ENCODE data around the gene DUSP8. TPM values are rescaled to one million over a fixed set of nuclear protein-coding genes. Genes with fewer than 3 reads are reported as not detected.

DUSP8 gene
- polyA plus RNA-seq, 1 of the 3 experiments (the other 2 are of a cell fraction): 2.0 TPM

DNA sequence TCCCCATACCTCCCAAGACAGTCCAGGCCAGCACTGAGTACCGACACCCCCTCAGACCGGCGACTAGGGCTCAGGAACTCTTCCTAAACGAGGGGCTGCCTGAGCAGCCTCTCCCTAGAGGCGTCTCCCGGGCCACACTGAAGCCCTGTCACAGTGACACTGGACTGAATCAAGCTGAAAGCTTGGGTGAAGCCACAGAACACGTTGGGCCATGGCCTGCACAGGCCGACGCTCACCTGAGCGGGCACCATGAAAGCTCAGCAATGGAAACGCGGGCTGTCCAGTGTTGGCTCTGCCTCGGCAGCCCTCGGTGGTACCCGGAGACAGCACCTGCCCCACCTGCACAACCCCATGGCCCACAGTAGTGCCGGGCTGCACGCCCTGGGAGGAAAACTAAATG lies 42.8 kb downstream of the DUSP8 start (continued):
- TF ChIP-seq, protein P1, sequence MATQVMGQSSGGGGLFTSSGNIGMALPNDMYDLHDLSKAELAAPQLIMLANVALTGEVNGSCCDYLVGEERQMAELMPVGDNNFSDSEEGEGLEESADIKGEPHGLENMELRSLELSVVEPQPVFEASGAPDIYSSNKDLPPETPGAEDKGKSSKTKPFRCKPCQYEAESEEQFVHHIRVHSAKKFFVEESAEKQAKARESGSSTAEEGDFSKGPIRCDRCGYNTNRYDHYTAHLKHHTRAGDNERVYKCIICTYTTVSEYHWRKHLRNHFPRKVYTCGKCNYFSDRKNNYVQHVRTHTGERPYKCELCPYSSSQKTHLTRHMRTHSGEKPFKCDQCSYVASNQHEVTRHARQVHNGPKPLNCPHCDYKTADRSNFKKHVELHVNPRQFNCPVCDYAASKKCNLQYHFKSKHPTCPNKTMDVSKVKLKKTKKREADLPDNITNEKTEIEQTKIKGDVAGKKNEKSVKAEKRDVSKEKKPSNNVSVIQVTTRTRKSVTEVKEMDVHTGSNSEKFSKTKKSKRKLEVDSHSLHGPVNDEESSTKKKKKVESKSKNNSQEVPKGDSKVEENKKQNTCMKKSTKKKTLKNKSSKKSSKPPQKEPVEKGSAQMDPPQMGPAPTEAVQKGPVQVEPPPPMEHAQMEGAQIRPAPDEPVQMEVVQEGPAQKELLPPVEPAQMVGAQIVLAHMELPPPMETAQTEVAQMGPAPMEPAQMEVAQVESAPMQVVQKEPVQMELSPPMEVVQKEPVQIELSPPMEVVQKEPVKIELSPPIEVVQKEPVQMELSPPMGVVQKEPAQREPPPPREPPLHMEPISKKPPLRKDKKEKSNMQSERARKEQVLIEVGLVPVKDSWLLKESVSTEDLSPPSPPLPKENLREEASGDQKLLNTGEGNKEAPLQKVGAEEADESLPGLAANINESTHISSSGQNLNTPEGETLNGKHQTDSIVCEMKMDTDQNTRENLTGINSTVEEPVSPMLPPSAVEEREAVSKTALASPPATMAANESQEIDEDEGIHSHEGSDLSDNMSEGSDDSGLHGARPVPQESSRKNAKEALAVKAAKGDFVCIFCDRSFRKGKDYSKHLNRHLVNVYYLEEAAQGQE (IDR thresholded peaks at IDR 0.05; ENCODE audit: low read depth, low read length): no peak
- TF ChIP-seq, protein P2, sequence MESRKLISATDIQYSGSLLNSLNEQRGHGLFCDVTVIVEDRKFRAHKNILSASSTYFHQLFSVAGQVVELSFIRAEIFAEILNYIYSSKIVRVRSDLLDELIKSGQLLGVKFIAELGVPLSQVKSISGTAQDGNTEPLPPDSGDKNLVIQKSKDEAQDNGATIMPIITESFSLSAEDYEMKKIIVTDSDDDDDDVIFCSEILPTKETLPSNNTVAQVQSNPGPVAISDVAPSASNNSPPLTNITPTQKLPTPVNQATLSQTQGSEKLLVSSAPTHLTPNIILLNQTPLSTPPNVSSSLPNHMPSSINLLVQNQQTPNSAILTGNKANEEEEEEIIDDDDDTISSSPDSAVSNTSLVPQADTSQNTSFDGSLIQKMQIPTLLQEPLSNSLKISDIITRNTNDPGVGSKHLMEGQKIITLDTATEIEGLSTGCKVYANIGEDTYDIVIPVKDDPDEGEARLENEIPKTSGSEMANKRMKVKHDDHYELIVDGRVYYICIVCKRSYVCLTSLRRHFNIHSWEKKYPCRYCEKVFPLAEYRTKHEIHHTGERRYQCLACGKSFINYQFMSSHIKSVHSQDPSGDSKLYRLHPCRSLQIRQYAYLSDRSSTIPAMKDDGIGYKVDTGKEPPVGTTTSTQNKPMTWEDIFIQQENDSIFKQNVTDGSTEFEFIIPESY (IDR thresholded peaks at IDR 0.05; ENCODE audit: borderline replicate concordance, low read depth): no peak
- TF ChIP-seq RFX5 (IDR thresholded peaks at IDR 0.05; ENCODE audit: low read length) (no peak), YY1 (IDR thresholded peaks at IDR 0.05; ENCODE audit: low read depth) (no peak), FOXM1 (IDR thresholded peaks at IDR 0.05; ENCODE audit: low read depth) (no peak), NRF1 (IDR thresholded peaks at IDR 0.05; ENCODE audit: low read depth, low read length) (no peak), CHD2 (IDR thresholded peaks at IDR 0.05; ENCODE audit: low read length, partially characterized antibody) (no peak), TAF1 (IDR thresholded peaks at IDR 0.05; ENCODE audit: borderline replicate concordance, low read depth, low read length) (no peak), MXI1 (IDR thresholded peaks at IDR 0.05; ENCODE audit: low read depth, low read length) (no peak)

DNA sequence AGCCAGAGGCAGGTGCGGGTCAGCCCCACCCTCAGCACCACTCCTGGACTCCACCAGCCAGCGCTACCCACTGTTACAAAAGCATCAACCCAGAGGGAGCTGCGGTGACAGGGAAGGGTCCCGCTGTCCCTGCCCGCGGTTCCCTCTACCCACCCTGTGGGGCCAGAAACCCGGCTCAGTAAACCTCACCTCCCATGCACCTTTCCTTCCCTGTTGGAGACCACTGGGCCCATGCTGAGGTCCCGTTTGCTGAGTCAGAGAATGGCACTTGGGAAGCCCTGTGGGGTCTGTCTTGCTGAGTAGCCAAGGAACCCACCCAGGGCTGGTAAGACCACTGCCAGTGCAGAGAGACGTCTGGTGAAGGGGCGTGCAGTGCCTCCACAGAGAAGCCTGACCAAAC lies 43.4 kb downstream of the DUSP8 start:
- WGBS (ENCODE audit: low lambda C conversion rate): 100% methylated on average over 2 of the region's 10 CpGs
- Histone ChIP-seq H3K4me1 (ENCODE audit: control insufficient read depth in 1 of 2, insufficient read depth in 2 of 2, low read depth in 1 of 2, low read length in 1 of 2) (peaks cover 0 to 17% of the 10 kb centered on the region in 2 experiments; a peak in 1 of 4 replicates), H3K79me2 (ENCODE audit: insufficient read depth) (peaks cover 89% of the 10 kb centered on the region), H3K36me3 (replicated peaks in 1 of 2; ENCODE audit: control insufficient read depth in 1 of 2, insufficient read depth in 2 of 2, low read length in 1 of 2) (peaks cover 0 to 2% of the 10 kb centered on the region in 2 experiments), H3K9me3 (no peaks in the 10 kb centered on the region), H3K27ac (ENCODE audit: low read depth in 2 of 2, low read length in 1 of 2) (no peak overlapping the region), H3K27me3 (ENCODE audit: insufficient read depth) (no peaks in the 10 kb centered on the region), H3K9ac (no peak overlapping the region), H2AFZ (ENCODE audit: low read depth) (no peak overlapping the region), H3K9me2 (no peaks in the 10 kb centered on the region), H3K4me2 (no peak overlapping the region), H3F3A (replicated peaks; ENCODE audit: insufficient read depth) (no peaks in the 10 kb centered on the region), H3K4me3 (ENCODE audit: low read depth in 2 of 2, low read length in 1 of 2) (no peak overlapping the region), H4K20me1 (ENCODE audit: insufficient read depth) (peaks cover 86% of the 10 kb centered on the region)
- ChIA-PET CTCF (interaction anchor here (0.7 kb wide), 1 partner anchor 65 kb away, joined by 3 read pairs; no protein-coding TSS in a partner anchor), POLR2A (no interaction called here)
- TF ChIP-seq TAF1 (IDR thresholded peaks at IDR 0.05; ENCODE audit: borderline replicate concordance, low read depth, low read length) (no peak), TCF12 (IDR thresholded peaks at IDR 0.05) (no peak), YY1 (IDR thresholded peaks at IDR 0.05; ENCODE audit: low read depth) (no peak), SMC3 (IDR thresholded peaks at IDR 0.05; ENCODE audit: low read depth, low read length) (no peak), RFX5 (IDR thresholded peaks at IDR 0.05; ENCODE audit: low read length) (no peak), FOXM1 (IDR thresholded peaks at IDR 0.05; ENCODE audit: low read depth) (no peak), RCOR1 (IDR thresholded peaks at IDR 0.05; ENCODE audit: low read length) (no peak), RAD21 (IDR thresholded peaks at IDR 0.05; ENCODE audit: low read length) (no peak), NRF1 (IDR thresholded peaks at IDR 0.05; ENCODE audit: low read depth, low read length) (no peak), GATA2 (CRISPR knock-in tag; IDR thresholded peaks at IDR 0.05) (no peak)
- TF ChIP-seq, protein P3, sequence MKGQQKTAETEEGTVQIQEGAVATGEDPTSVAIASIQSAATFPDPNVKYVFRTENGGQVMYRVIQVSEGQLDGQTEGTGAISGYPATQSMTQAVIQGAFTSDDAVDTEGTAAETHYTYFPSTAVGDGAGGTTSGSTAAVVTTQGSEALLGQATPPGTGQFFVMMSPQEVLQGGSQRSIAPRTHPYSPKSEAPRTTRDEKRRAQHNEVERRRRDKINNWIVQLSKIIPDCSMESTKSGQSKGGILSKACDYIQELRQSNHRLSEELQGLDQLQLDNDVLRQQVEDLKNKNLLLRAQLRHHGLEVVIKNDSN (IDR thresholded peaks at IDR 0.05; ENCODE audit: borderline replicate concordance, low read depth): no peak
- TF ChIP-seq, protein P2 (IDR thresholded peaks at IDR 0.05; ENCODE audit: borderline replicate concordance, low read depth): no peak
- no peak for DNase-seq
